NCI-H774 (cell line): ENCODE measurements around the gene ORMDL2.
"Not testable (repeated sequence)": the region's sequence is repeated elsewhere in the genome, so short reads cannot be mapped to it uniquely, and the experiment has no call there.

Experiments
- DNase-seq: peaks from one replicate; lab custom pipeline; 2025; lab: John Stamatoyannopoulos, UW

ORMDL2 gene

GRCh38 chr12:55828357-55828756 is 10.5 kb downstream of the ORMDL2 start:
- no peak for DNase-seq

GRCh38 chr12:55829967-55830600 is 12.2 kb downstream of the ORMDL2 start:
- no peak for DNase-seq

GRCh38 chr12:55830601-55831446 is 13.0 kb downstream of the ORMDL2 start:
- peak; percentile 52 for DNase-seq

GRCh38 chr12:55831447-55831815 is 13.6 kb downstream of the ORMDL2 start:
- DNase-seq, result no peak

- no peak for DNase-seq
Measured at GRCh38 chr12:55833056-55833455, 15.2 kb downstream of the ORMDL2 start.

- not testable (repeated sequence) for DNase-seq
Measured at GRCh38 chr12:55834400-55834799, 16.6 kb downstream of the ORMDL2 start.

GRCh38 chr12:55838361-55838760 is 20.5 kb downstream of the ORMDL2 start:
- no peak for DNase-seq

- DNase-seq, result no peak
Measured at GRCh38 chr12:55839345-55840140, 21.7 kb downstream of the ORMDL2 start.

GRCh38 chr12:55840581-55841351 is 22.9 kb downstream of the ORMDL2 start:
- DNase-seq, result no peak

- no peak for DNase-seq
Measured at GRCh38 chr12:55842681-55843429, 25.0 kb downstream of the ORMDL2 start, which contains the start of gene MMP19. TSS of gene MMP19 (minus strand) at chr12:55842936. CDS start at chr12:55842830, 106 bp downstream.

- no peak for DNase-seq
Measured at GRCh38 chr12:55843431-55843830, 25.6 kb downstream of the ORMDL2 start.

GRCh38 chr12:55844961-55845360 is 27.1 kb downstream of the ORMDL2 start:
- DNase-seq, result no peak

GRCh38 chr12:55845361-55845760 is 27.5 kb downstream of the ORMDL2 start:
- DNase-seq, result no peak

GRCh38 chr12:55845785-55846496 is 28.1 kb downstream of the ORMDL2 start:
- DNase-seq, result no peak

GRCh38 chr12:55847033-55847432 is 29.2 kb downstream of the ORMDL2 start:
- DNase-seq, result no peak

- DNase-seq, result no peak
Measured at GRCh38 chr12:55847603-55848291, 29.9 kb downstream of the ORMDL2 start.

- no peak for DNase-seq
Measured at GRCh38 chr12:55849616-55850343, 31.9 kb downstream of the ORMDL2 start.

GRCh38 chr12:55850401-55850800 is 32.6 kb downstream of the ORMDL2 start:
- DNase-seq, result no peak

- no peak for DNase-seq
Measured at GRCh38 chr12:55850893-55851292, 33.1 kb downstream of the ORMDL2 start.
